ENCODE data around the gene P4HA3.

Gene P4HA3

DNA sequence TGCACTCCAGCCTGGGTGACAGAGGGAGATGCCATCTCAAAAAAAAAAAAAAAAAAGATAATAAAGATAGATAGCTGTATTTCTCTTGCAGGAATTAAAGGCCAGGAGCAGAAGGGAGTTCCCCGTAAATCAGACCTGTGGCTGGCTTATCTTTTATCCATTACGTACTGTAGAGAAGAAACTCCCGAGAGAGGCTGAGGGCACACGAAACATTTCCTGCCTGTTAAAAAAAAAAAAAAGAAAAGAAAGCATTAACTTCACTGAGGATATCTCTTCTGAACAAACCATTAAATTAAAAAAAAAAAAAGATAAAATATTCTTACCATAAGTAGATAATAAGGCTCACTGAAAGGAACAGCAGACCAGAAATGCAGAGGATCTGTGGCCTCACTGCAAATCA lies 22.5 kb downstream of the P4HA3 start:
- no peak for DNase-seq (ENCODE audit: extremely low read depth, low read depth)
- TF ChIP-seq, protein P1, sequence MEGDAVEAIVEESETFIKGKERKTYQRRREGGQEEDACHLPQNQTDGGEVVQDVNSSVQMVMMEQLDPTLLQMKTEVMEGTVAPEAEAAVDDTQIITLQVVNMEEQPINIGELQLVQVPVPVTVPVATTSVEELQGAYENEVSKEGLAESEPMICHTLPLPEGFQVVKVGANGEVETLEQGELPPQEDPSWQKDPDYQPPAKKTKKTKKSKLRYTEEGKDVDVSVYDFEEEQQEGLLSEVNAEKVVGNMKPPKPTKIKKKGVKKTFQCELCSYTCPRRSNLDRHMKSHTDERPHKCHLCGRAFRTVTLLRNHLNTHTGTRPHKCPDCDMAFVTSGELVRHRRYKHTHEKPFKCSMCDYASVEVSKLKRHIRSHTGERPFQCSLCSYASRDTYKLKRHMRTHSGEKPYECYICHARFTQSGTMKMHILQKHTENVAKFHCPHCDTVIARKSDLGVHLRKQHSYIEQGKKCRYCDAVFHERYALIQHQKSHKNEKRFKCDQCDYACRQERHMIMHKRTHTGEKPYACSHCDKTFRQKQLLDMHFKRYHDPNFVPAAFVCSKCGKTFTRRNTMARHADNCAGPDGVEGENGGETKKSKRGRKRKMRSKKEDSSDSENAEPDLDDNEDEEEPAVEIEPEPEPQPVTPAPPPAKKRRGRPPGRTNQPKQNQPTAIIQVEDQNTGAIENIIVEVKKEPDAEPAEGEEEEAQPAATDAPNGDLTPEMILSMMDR (IDR thresholded peaks at IDR 0.05; ENCODE audit: low read depth, low read length), result no peak

DNA sequence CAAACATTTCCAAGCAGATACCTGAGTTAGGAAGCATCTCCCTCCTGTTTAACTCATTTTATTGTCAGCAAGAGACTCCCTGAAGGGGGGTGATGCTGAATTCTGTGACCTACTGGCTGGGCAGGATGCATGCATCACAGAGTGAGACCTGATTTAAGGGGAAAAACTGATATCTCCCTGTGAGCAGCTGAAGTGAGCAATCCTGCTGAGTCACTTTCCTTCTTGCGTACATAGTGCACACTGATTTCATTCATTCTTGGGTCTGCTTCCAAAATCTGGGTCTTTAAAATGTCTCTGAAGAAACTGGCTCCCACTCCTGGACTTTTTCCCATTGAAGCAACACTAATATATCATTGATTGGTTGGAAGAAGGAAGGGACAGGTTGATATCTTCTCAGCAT lies 23.3 kb downstream of the P4HA3 start:
- TF ChIP-seq, protein P1 (IDR thresholded peaks at IDR 0.05; ENCODE audit: low read depth, low read length), result no peak
- peak; percentile 75 for DNase-seq (ENCODE audit: extremely low read depth, low read depth)

DNA sequence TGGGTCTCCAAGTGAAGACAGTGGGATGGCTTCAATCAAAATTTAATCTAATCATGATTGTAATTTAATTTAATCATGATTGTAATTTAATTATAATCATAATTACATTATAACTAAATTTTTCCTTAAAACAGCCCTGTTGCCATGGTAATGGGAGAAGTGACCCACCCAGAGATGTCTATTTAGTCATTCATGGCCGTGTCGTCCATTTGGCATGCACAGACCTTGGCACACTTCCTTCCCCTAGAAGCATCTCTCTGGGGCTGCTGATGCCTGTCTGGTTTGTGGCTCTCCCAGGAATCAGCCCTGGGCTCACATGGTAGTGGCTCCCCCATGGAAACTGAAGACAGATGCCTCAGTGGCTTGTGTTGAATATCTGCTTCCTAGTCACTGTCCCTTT lies 27.0 kb downstream of the P4HA3 start:
- DNase-seq (ENCODE audit: extremely low read depth, low read depth), result no peak
- TF ChIP-seq, protein P1 (IDR thresholded peaks at IDR 0.05; ENCODE audit: low read depth, low read length), result no peak

DNA sequence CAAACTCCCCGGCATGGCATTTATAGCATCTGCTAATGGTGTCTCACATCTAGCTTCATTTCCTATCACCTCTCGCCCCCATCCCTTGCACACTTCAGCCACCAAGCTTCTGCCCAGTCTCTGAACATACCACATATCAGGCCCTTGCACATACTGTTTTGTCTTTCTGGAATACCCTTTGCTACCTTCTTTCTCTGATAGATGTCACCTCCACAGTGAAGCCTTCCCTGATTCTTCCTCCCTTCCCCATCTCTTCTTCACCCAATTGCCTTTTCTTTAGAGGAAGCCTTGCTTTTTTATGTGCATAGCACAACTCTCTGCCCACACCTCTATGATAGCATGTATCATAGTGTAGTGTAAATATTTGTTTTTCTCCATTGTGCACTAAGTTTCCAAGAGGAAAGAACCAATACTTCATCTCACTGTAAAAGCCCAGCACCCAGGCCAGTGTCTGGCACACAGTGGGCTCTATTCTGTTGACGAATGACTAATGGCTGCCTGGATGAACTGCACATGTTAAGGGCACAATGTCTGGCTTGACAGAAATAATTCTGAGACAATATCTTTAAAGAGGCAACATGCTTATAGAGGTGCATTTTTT lies 27.8 kb downstream of the P4HA3 start:
- TF ChIP-seq, protein P1 (IDR thresholded peaks at IDR 0.05; ENCODE audit: low read depth, low read length), result no peak
- DNase-seq (ENCODE audit: extremely low read depth, low read depth), result no peak

DNA sequence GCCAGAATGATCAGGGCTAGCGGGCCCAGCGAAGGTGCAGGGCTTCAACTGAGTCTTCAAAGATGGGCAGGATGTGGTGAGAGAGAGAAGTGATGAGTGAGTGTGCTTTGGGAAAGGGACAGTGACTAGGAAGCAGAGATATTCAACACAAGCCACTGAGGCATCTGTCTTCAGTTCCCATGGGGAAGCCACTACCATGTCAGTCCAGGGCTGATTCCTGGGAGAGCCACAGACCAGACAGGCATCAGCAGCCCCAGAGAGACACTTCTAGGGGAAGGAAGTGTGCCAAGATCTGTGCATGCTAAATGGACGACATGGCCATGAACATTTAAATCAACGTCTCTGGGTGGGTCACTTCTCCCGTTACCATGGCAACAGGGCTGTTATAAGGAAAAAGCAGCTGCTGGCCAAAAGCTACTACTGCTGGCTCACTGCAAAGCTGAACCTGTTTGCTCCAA lies 28.5 kb downstream of the P4HA3 start:
- TF ChIP-seq, protein P1 (IDR thresholded peaks at IDR 0.05; ENCODE audit: low read depth, low read length), result no peak
- DNase-seq (ENCODE audit: extremely low read depth, low read depth), result no peak

DNA sequence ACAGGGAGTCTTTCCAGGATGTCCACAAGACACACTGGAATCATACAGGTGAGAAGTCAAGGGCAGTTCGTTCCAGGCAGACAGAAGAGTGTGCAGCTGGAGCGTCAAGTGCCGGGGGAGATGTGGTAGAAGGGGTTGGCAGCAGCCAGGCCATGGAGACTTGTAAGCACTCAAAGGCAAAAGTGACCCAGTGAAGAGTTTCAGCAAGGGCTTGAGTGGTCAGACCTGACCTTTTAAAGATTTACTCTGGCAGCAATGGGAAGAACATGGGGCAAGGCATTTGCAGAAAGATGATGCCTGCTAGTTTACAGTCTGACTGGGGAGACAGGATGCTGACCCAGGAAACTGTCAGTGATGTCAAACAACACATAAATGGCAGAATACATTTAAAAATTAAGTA lies 29.0 kb downstream of the P4HA3 start:
- TF ChIP-seq, protein P1 (IDR thresholded peaks at IDR 0.05; ENCODE audit: low read depth, low read length), result no peak
- DNase-seq (ENCODE audit: extremely low read depth, low read depth), result no peak

DNA sequence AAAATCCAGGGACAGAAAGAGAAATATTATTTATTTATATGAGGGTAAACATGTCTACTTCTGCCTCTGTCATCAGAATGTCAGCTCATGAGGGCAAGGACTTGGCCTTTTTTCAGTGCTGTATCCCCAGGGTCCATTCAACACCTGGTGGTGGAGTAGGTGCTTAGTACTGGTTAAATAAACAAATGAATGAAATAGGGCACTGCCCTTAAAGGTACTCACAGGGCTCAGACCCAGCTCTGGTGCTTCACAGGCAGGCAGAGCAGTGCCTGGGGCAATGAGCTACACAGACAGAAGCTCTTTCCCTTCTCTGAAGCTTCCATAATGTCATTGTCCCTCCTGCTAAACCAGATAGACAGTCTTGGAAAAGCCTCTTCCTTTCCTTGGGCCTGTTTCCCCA lies 30.9 kb downstream of the P4HA3 start:
- no peak for DNase-seq (ENCODE audit: extremely low read depth, low read depth)
- TF ChIP-seq, protein P1 (IDR thresholded peaks at IDR 0.05; ENCODE audit: low read depth, low read length), result no peak
